OCI-LY3 (cell line): ENCODE results near the gene F2RL3.

ENCODE experiments used
- H2AFZ ChIP-seq: fragments of 200-600, 300-600 bp; shearing (Covaris generic); 2 replicates; pipeline ENCODE4 v1.6.0; 2014; ENCODE audit warnings: antibody characterized with exemption, low read depth, low read length
- H3K27ac ChIP-seq: fragments of 200-600, 300-600 bp; sonication (generic); 2 replicates; pipeline ENCODE4 v1.5.1; 2014; ENCODE audit warnings: mild to moderate bottlenecking, low read length, moderate library complexity, mixed read lengths
- H3K27me3 ChIP-seq: fragments of 200-600, 300-600 bp; sonication (generic); 2 replicates; pipeline ENCODE4 v1.6.1; 2014; ENCODE audit warnings: low read depth, low read length, mixed read lengths
- H3K36me3 ChIP-seq: fragments of 200-600, 300-600 bp; sonication (generic); replicated peaks from 2 replicates; pipeline ENCODE3; 2014; ENCODE audit warnings: low read depth, low read length, mixed read lengths
- H3K4me1 ChIP-seq: fragments of 300-600, 200-600 bp; sonication (generic); 2 replicates; pipeline ENCODE4 v1.6.1; 2014; ENCODE audit warnings: low read length, mixed read lengths
- H3K4me2 ChIP-seq: fragments of 200-600, 300-600 bp; sonication (generic); 2 replicates; pipeline ENCODE4 v1.6.1; 2014; ENCODE audit warnings: low read length, mixed read lengths
- H3K4me3 ChIP-seq: fragments of 300-600, 200-600 bp; sonication (generic); 2 replicates; pipeline ENCODE4 v1.5.1; 2014; ENCODE audit warnings: antibody characterized with exemption, mild to moderate bottlenecking, low read length, moderate library complexity
- H3K79me2 ChIP-seq: fragments of 300-600, 200-600 bp; shearing (Covaris generic); 2 replicates; pipeline ENCODE4 v1.6.1; 2014; ENCODE audit warnings: mild to moderate bottlenecking, low read length, mixed read lengths
- H3K9ac ChIP-seq: fragments of 300-600, 200-600 bp; shearing (Covaris generic); 2 replicates; pipeline ENCODE4 v1.6.0; 2014; ENCODE audit warnings: mild to moderate bottlenecking, low read length, moderate library complexity
- H3K9me3 ChIP-seq: fragments of 200-600, 300-600 bp; shearing (Covaris generic); 2 replicates; pipeline ENCODE4 v1.6.1; 2014; ENCODE audit warnings: low read length, mixed read lengths; ENCODE audit not compliant: insufficient read depth
- H4K20me1 ChIP-seq: fragments of 200-600, 300-600 bp; sonication (generic); 2 replicates; pipeline ENCODE4 v1.6.1; 2016; ENCODE audit warnings: low read length, mixed read lengths; ENCODE audit not compliant: insufficient read depth
- CTCF ChIP-seq: fragments of 200-600, 300-600 bp; sonication (generic); IDR thresholded peaks from 2 replicates; pipeline ENCODE4 v1.5.1; 2014; ENCODE audit warnings: antibody characterized with exemption, low read length, low read depth
- EZH2phosphoT487 ChIP-seq: fragments of 200-600 bp; shearing (Covaris generic); IDR thresholded peaks from 2 replicates; pipeline ENCODE4 v1.6.1; 2018; ENCODE audit warnings: antibody characterized with exemption, mixed run types, low read depth

The F2RL3 gene

DNA sequence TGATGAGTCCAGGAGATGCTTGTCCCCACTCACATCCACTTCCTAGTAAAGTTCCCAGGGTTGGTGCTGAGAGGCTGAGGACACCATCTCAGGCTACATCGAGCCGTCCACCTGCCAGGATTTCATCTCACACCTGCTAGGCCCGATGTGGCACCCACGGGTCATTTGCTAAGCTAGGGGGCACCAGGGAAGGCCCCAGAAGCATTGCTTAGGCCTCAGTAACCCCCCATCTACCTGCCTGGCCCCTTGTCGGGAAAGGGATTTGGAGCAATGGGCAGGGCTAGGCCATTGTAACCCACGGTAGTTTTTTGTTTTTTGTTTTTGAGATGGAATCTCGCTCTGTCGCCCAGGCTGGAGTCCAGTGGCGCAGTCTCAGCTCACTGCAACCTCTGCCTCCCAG is 51.8 kb downstream of the F2RL3 start:
- Histone ChIP-seq H3K79me2 (no peaks in the 10 kb centered on the region), H3K4me2 (no peak overlapping the region), H3K9ac (no peak overlapping the region), H4K20me1 (no peaks in the 10 kb centered on the region), H3K36me3 (no peaks in the 10 kb centered on the region), H3K27me3 (no peaks in the 10 kb centered on the region), H3K4me1 (no peaks in the 10 kb centered on the region), H2AFZ (no peak overlapping the region), H3K4me3 (no peak overlapping the region), H3K27ac (no peak overlapping the region), H3K9me3 (0 out of 2 replicates have a peak, but pooled peaks cover 2% of the 10 kb centered on the region)
- TF ChIP-seq CTCF (no peak), EZH2phosphoT487 (no peak)
